GM12873 (cell line): ENCODE measurements around the gene FKBP5.

Experiments
- CTCF ChIP-seq: IDR thresholded peaks from 2 replicates; pipeline ENCODE4 v1.5.1; 2012; ENCODE audit warnings: low read depth, mild to moderate bottlenecking, moderate library complexity, low read length, control low read depth; ENCODE audit not compliant: insufficient read depth; ENCODE audit errors: missing control alignments

Gene FKBP5

GRCh38 chr6:35691027-35691824 is 2.5 kb upstream of the FKBP5 start:
- no peak for TF ChIP-seq CTCF

- TF ChIP-seq CTCF: no peak
Measured at GRCh38 chr6:35690484-35690883, 1.8 kb upstream of the FKBP5 start.

GRCh38 chr6:35687658-35688604 is 784 bp downstream of the FKBP5 start:
- TF ChIP-seq CTCF: no peak

- TF ChIP-seq CTCF: no peak
Measured at GRCh38 chr6:35686873-35687555, 1.7 kb downstream of the FKBP5 start.

- no peak for TF ChIP-seq CTCF
Measured at GRCh38 chr6:35686436-35686835, 2.3 kb downstream of the FKBP5 start.

- no peak for TF ChIP-seq CTCF
Measured at GRCh38 chr6:35683267-35683666, 5.4 kb downstream of the FKBP5 start.
